IMR-90 (cell line): ENCODE results near the gene CCDC102A. TPM values are rescaled to one million over a fixed set of nuclear protein-coding genes. Genes with fewer than 3 reads are reported as not detected.

Experiments used
- ATAC-seq: fragments of 200-7000 bp; cut with Tn5 transposase; 2 replicates; pipeline ENCODE4 v1.9.1; 2020; ENCODE audit warnings: low read depth, mild to moderate bottlenecking, moderate library complexity
- BruUV-seq: library from RNA; stranded (reverse); fragments of 400-500 nt; replicated peaks from 2 replicates; lab custom pipeline; 2021; lab: Mats Ljungman, UMichigan
- CTCF ChIA-PET: fragments of 300-600 bp; formaldehyde crosslinking; extraction: SDS; loops from one replicate; lab custom pipeline; 2021; ENCODE audit warnings: antibody characterized with exemption; lab: Yijun Ruan, JAX
- POLR2A ChIA-PET: fragments of 300-600 bp; sonication (Branson Sonifier 250); formaldehyde crosslinking; loops from one replicate; lab custom pipeline; 2022; ENCODE audit warnings: antibody characterized with exemption; ENCODE audit not compliant: unreplicated experiment; lab: Charles Lee
- DNase-seq: peaks from one replicate; pipeline ENCODE4 v3.0.0; 2013
- H2AFZ ChIP-seq: replicated peaks from 2 replicates; pipeline ENCODE3; 2013; ENCODE audit warnings: low read length, mild to moderate bottlenecking; ENCODE audit not compliant: poor library complexity
- H2AK5ac ChIP-seq: 2 replicates; pipeline ENCODE4 v1.6.1; 2013; ENCODE audit warnings: low read depth, low read length, inconsistent platforms
- H2AK9ac ChIP-seq: replicated peaks from 2 replicates; pipeline ENCODE3; 2013; ENCODE audit warnings: mild to moderate bottlenecking, low read depth, low read length, moderate library complexity; ENCODE audit not compliant: poor library complexity
- H2BK120ac ChIP-seq: 2 replicates; pipeline ENCODE4 v1.6.1; 2013; ENCODE audit warnings: low read depth, low read length, inconsistent platforms
- H2BK15ac ChIP-seq: 3 replicates; pipeline ENCODE4 v1.6.1; 2013; ENCODE audit warnings: low read depth, low read length, inconsistent platforms
- H2BK20ac ChIP-seq: 2 replicates; pipeline ENCODE4 v1.6.1; 2013; ENCODE audit warnings: low read depth, mild to moderate bottlenecking, inconsistent platforms, low read length, moderate library complexity
- H2BK5ac ChIP-seq: 2 replicates; pipeline ENCODE4 v1.6.1; 2013; ENCODE audit warnings: mild to moderate bottlenecking, low read depth, low read length, inconsistent platforms; ENCODE audit not compliant: poor library complexity, severe bottlenecking
- H3K14ac ChIP-seq: replicated peaks from 2 replicates; pipeline ENCODE4 v1.6.1; 2013; ENCODE audit warnings: low read depth, low read length, inconsistent platforms
- H3K18ac ChIP-seq: 2 replicates; pipeline ENCODE4 v1.6.1; 2013; ENCODE audit warnings: low read depth, low read length, control low read depth
- H3K23ac ChIP-seq: 2 replicates; pipeline ENCODE4 v1.6.1; 2013; ENCODE audit warnings: low read depth, low read length, inconsistent platforms
- H3K27ac ChIP-seq: 2 replicates; pipeline ENCODE4 v1.5.1; 2013; ENCODE audit warnings: mild to moderate bottlenecking, control low read depth, low read length; ENCODE audit not compliant: insufficient read depth
- H3K27me3 ChIP-seq: 2 replicates; pipeline ENCODE4 v1.6.1; 2013; ENCODE audit warnings: low read length; ENCODE audit not compliant: control insufficient read depth, insufficient read depth
- H3K36me3 ChIP-seq: 2 replicates; pipeline ENCODE4 v1.6.1; 2013; ENCODE audit warnings: low read length, mixed read lengths; ENCODE audit not compliant: control insufficient read depth, insufficient read depth
- H3K4ac ChIP-seq: 2 replicates; pipeline ENCODE4 v1.6.1; 2013; ENCODE audit warnings: low read depth, low read length, inconsistent platforms
- H3K4me1 ChIP-seq: 2 replicates; pipeline ENCODE4 v1.6.1; 2013; ENCODE audit warnings: low read length, mixed read lengths; ENCODE audit not compliant: control insufficient read depth, insufficient read depth
- H3K4me2 ChIP-seq: 2 replicates; pipeline ENCODE4 v1.6.1; 2013; ENCODE audit warnings: low read depth, mild to moderate bottlenecking, control low read depth, low read length, moderate library complexity
- H3K4me3 ChIP-seq: 2 replicates; pipeline ENCODE4 v1.5.1; 2013; ENCODE audit warnings: low read depth, mild to moderate bottlenecking, control low read depth, low read length, moderate library complexity; ENCODE audit not compliant: insufficient read depth
- H3K56ac ChIP-seq: 2 replicates; pipeline ENCODE4 v1.6.1; 2013; ENCODE audit warnings: low read length, inconsistent platforms; ENCODE audit not compliant: insufficient read depth; ENCODE audit errors: extremely low read depth
- H3K79me1 ChIP-seq, 2 experiments: 2 replicates each; pipeline ENCODE4 v1.6.1; 2013; ENCODE audit warnings: low read length in 2 of 2, inconsistent platforms in 1 of 2, low read depth in 1 of 2
- H3K9ac ChIP-seq: 2 replicates; pipeline ENCODE4 v1.6.1; 2013; ENCODE audit warnings: low read depth, low read length, control low read depth
- H3K9me1 ChIP-seq: 2 replicates; pipeline ENCODE4 v1.6.1; 2013; ENCODE audit warnings: low read length, inconsistent platforms; ENCODE audit not compliant: insufficient read depth
- H3K9me3 ChIP-seq: 2 replicates; pipeline ENCODE4 v1.6.1; 2013; ENCODE audit warnings: low read length; ENCODE audit not compliant: control insufficient read depth, insufficient read depth
- H4K20me1 ChIP-seq: 2 replicates; pipeline ENCODE4 v1.6.1; 2013; ENCODE audit warnings: low read length, inconsistent platforms; ENCODE audit not compliant: insufficient read depth
- H4K5ac ChIP-seq: 2 replicates; pipeline ENCODE4 v1.6.1; 2013; ENCODE audit warnings: mild to moderate bottlenecking, low read depth, low read length, control low read depth
- H4K8ac ChIP-seq, 2 experiments: 2 replicates each; pipeline ENCODE4 v1.6.1; 2013; ENCODE audit warnings: low read depth in 2 of 2, low read length in 2 of 2, control low read depth in 1 of 2, inconsistent platforms in 1 of 2
- H4K91ac ChIP-seq: 2 replicates; pipeline ENCODE4 v1.6.1; 2013; ENCODE audit warnings: low read depth, low read length, inconsistent platforms; ENCODE audit not compliant: insufficient read depth
- BHLHE40 ChIP-seq: fragments of 150-350 bp; IDR thresholded peaks from 2 replicates; pipeline ENCODE4 v1.6.1; 2016; ENCODE audit warnings: mild to moderate bottlenecking, low read depth, low read length
- CHD1 ChIP-seq: IDR thresholded peaks from 2 replicates; pipeline ENCODE4 v1.6.1; 2012; ENCODE audit warnings: low read depth, low read length, improper control_type of control experiment
- FOS ChIP-seq: fragments of 150-350 bp; IDR thresholded peaks from 2 replicates; pipeline ENCODE4 v1.6.1; 2016; ENCODE audit warnings: low read depth, low read length
- MAFK ChIP-seq: IDR thresholded peaks from 2 replicates; pipeline ENCODE4 v1.6.1; 2012; ENCODE audit warnings: low read depth, low read length, improper control_type of control experiment
- MAZ ChIP-seq: IDR thresholded peaks from 2 replicates; pipeline ENCODE4 v1.6.1; 2012; ENCODE audit warnings: low read depth, mild to moderate bottlenecking, low read length, improper control_type of control experiment, moderate library complexity, borderline replicate concordance
- MXI1 ChIP-seq: IDR thresholded peaks from 2 replicates; pipeline ENCODE4 v1.6.1; 2012; ENCODE audit warnings: low read depth, mild to moderate bottlenecking, low read length, moderate library complexity, borderline replicate concordance
- NFE2L2 ChIP-seq: fragments of 150-350 bp; IDR thresholded peaks from 2 replicates; pipeline ENCODE4 v1.6.1; 2016; ENCODE audit warnings: low read depth, mild to moderate bottlenecking, low read length
- POLR2A ChIP-seq: IDR thresholded peaks from 2 replicates; pipeline ENCODE4 v1.6.1; 2012; ENCODE audit warnings: mild to moderate bottlenecking, low read depth, low read length
- RAD21 ChIP-seq: IDR thresholded peaks from 2 replicates; pipeline ENCODE4 v1.6.1; 2012; ENCODE audit warnings: low read length, improper control_type of control experiment
- RCOR1 ChIP-seq: IDR thresholded peaks from 2 replicates; pipeline ENCODE4 v1.6.1; 2012; ENCODE audit warnings: mild to moderate bottlenecking, low read length, improper control_type of control experiment; ENCODE audit not compliant: insufficient replicate concordance
- RFX5 ChIP-seq: IDR thresholded peaks from 2 replicates; pipeline ENCODE4 v1.8.0; 2012; ENCODE audit warnings: low read depth, mild to moderate bottlenecking, low read length, moderate library complexity
- SMC3 ChIP-seq: fragments of 150-350 bp; IDR thresholded peaks from 2 replicates; pipeline ENCODE4 v1.6.1; 2016; ENCODE audit warnings: low read depth, mild to moderate bottlenecking, antibody characterized with exemption, low read length, moderate library complexity
- WGBS, 2 experiments: methylation state at CpG; one replicate each; pipeline versions ENCODE4 v1.1.5 to v1.1.7; 2013; ENCODE audit warnings: missing lambda C conversion rate in 2 of 2; ENCODE audit not compliant: insufficient read length in 1 of 2; ENCODE audit errors: extremely low coverage in 2 of 2; 5-methylcytosine and 5-hydroxymethylcytosine counted together
- dilution Hi-C: fragments of 300-500 bp; cut with HindIII; formaldehyde crosslinking; loops from one replicate; pipeline ENCODE4 v1.14.3; 2018; ENCODE audit warnings: low sequenced_read_pairs; ENCODE audit not compliant: unreplicated experiment
- in situ Hi-C: fragments of 300-500 bp; cut with MboI; formaldehyde crosslinking; loops from 3 replicates; pipeline ENCODE4 v1.14.3; 2019; ENCODE audit warnings: low sequenced_read_pairs, inconsistent platforms, mixed read lengths
- intact Hi-C: fragments of 100-400 bp; cut with micrococcal nuclease; formaldehyde crosslinking; loops from 2 replicates; pipeline ENCODE4 v1.10.0; 2022
- polyA plus RNA-seq, 3 experiments: library from polyadenylated mRNA; depleted of rRNA; stranded (reverse); fragments of >200 nt; gene quantifications; 2 replicates each; pipeline ENCODE4 v1.2.3, GENCODE V29; 2012; ENCODE audit warnings: low replicate concordance in 1 of 3
- total RNA-seq: library from RNA; depleted of rRNA; stranded (reverse); fragments of >200 nt; gene quantifications from 2 replicates; pipeline ENCODE4 v1.2.3, GENCODE V29; 2012
- TF ChIP-seq, protein P1 (sequence below): fragments of 150-350 bp; IDR thresholded peaks from 2 replicates; pipeline ENCODE4 v1.6.1; 2017; ENCODE audit warnings: mild to moderate bottlenecking, antibody characterized with exemption, low read length, low read depth
- TF ChIP-seq, protein P2 (sequence below): conservative IDR thresholded peaks from 2 replicates; pipeline ENCODE4 v1.5.1; 2012; ENCODE audit warnings: mild to moderate bottlenecking, low read depth, low read length, improper control_type of control experiment
- TF ChIP-seq, protein P3 (sequence below): fragments of 150-350 bp; IDR thresholded peaks from 2 replicates; pipeline ENCODE4 v1.6.1; 2016; ENCODE audit warnings: low read depth, mild to moderate bottlenecking, low read length, moderate library complexity, borderline replicate concordance

The CCDC102A gene
- total and polyA plus RNA-seq, 2 of the 4 experiments (the other 2 are of a cell fraction): 5.4 to 8.5 TPM

DNA sequence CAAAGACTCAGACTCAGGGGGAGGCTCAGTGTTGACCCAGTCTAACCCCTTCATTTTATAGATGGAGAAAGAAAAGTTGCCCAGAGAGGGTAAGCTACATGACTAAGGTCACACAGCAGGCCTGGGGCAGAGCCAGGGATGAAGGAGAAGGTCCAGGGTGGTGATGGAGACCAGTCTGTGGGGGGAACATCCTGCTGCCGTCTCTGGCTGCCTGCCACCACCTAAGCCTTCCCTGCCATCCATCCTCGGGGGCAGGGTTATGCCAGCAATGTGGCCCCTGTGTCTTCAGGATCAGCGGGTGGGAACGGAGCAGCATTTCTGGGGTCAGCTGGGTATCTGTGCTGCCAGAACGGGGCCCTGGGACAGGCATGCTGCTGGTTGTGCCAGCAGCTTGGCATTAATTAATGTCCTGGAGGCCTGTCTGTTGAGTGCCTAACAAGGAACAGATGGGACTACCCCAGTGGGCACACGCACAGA is 55.6 kb downstream of the CCDC102A start:
- in situ Hi-C loops: no loop called here
- no peak overlapping the region for H3K27ac ChIP-seq
- H2AFZ ChIP-seq: peak overlapping the region; percentile 86
- no peak overlapping the region for H4K5ac ChIP-seq
- dilution Hi-C loops: no loop called here
- H4K20me1 ChIP-seq: no peaks in the 10 kb centered on the region; the same call in 1 of the 2 replicates
- H4K91ac ChIP-seq: no peak overlapping the region
- H2AK9ac ChIP-seq: peak overlapping the region; percentile 57
- H2BK15ac ChIP-seq: no peak overlapping the region; the same call in 2 of the 3 replicates
- intact Hi-C loops: no loop called here
- no peaks in the 10 kb centered on the region for H3K36me3 ChIP-seq
- H2BK5ac ChIP-seq: no peak overlapping the region
- no peak overlapping the region for H3K18ac ChIP-seq
- no peak overlapping the region for H3K14ac ChIP-seq
- H2BK20ac ChIP-seq: no peak overlapping the region
- H3K27me3 ChIP-seq: no peaks in the 10 kb centered on the region
- no peak overlapping the region for H3K9ac ChIP-seq
- H4K8ac ChIP-seq: peak overlapping the region in 1 of 2 experiments; percentile 71; a peak in 2 of 4 replicates
- H3K23ac ChIP-seq: no peak overlapping the region; the same call in 1 of the 2 replicates
- peaks cover 12% of the 10 kb centered on the region for H3K4me1 ChIP-seq
- BruUV-seq: no TSS peak
- no peaks in the 10 kb centered on the region; the same call in 1 of the 2 replicates for H3K9me1 ChIP-seq
- DNase-seq: no peak
- H2BK120ac ChIP-seq: no peak overlapping the region
- no peak overlapping the region for H3K4me2 ChIP-seq
- no peak for ATAC-seq
- TF ChIP-seq MAZ (no peak), RCOR1 (no peak), RFX5 (no peak), SMC3 (no peak), POLR2A (no peak), NFE2L2 (no peak), RAD21 (no peak), CHD1 (no peak), MXI1 (no peak), MAFK (no peak), FOS (no peak), BHLHE40 (no peak)
- TF ChIP-seq, protein P1, sequence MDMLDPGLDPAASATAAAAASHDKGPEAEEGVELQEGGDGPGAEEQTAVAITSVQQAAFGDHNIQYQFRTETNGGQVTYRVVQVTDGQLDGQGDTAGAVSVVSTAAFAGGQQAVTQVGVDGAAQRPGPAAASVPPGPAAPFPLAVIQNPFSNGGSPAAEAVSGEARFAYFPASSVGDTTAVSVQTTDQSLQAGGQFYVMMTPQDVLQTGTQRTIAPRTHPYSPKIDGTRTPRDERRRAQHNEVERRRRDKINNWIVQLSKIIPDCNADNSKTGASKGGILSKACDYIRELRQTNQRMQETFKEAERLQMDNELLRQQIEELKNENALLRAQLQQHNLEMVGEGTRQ: no peak
- TF ChIP-seq, protein P2, sequence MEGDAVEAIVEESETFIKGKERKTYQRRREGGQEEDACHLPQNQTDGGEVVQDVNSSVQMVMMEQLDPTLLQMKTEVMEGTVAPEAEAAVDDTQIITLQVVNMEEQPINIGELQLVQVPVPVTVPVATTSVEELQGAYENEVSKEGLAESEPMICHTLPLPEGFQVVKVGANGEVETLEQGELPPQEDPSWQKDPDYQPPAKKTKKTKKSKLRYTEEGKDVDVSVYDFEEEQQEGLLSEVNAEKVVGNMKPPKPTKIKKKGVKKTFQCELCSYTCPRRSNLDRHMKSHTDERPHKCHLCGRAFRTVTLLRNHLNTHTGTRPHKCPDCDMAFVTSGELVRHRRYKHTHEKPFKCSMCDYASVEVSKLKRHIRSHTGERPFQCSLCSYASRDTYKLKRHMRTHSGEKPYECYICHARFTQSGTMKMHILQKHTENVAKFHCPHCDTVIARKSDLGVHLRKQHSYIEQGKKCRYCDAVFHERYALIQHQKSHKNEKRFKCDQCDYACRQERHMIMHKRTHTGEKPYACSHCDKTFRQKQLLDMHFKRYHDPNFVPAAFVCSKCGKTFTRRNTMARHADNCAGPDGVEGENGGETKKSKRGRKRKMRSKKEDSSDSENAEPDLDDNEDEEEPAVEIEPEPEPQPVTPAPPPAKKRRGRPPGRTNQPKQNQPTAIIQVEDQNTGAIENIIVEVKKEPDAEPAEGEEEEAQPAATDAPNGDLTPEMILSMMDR: no peak
- TF ChIP-seq, protein P3, sequence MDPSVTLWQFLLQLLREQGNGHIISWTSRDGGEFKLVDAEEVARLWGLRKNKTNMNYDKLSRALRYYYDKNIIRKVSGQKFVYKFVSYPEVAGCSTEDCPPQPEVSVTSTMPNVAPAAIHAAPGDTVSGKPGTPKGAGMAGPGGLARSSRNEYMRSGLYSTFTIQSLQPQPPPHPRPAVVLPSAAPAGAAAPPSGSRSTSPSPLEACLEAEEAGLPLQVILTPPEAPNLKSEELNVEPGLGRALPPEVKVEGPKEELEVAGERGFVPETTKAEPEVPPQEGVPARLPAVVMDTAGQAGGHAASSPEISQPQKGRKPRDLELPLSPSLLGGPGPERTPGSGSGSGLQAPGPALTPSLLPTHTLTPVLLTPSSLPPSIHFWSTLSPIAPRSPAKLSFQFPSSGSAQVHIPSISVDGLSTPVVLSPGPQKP: no peak
- peaks cover 9 to 25% of the 10 kb centered on the region in 2 experiments for H3K79me1 ChIP-seq
- H3K9me3 ChIP-seq: no peaks in the 10 kb centered on the region
- peak overlapping the region; percentile 48; the same call in 1 of the 2 replicates for H3K4ac ChIP-seq
- H3K56ac ChIP-seq: no peak overlapping the region; the same call in 1 of the 2 replicates
- H3K4me3 ChIP-seq: no peak overlapping the region
- ChIA-PET POLR2A (no interaction called here), CTCF (interaction anchor here (1.0 kb wide), 1 partner anchor 39 kb away, joined by 3 read pairs; no protein-coding TSS in a partner anchor)
- 0 out of 2 replicates have a peak overlapping the region, but pooled peaks have one; percentile 33 for H2AK5ac ChIP-seq
- WGBS, 2 experiments: 60% methylated on average over 1 of the region's 6 CpGs; no CpG with 5 or more reads in 1 of the 2 experiments
